Chondrocyte (in vitro differentiated cells): ENCODE data around the gene DRC1. TPM values are rescaled to one million over a fixed set of nuclear protein-coding genes. Genes with fewer than 3 reads are reported as not detected.

Source experiments
- DNase-seq: peaks from one replicate; pipeline ENCODE4 v3.0.0; 2021; ENCODE audit warnings: mixed read lengths, low spot score
- H3K27ac Mint-ChIP-seq: one replicate; pipeline ENCODE4 v1.8.0; 2021; ENCODE audit warnings: mild to moderate bottlenecking, moderate library complexity, mixed read lengths; ENCODE audit not compliant: unreplicated experiment
- H3K27me3 Mint-ChIP-seq: 2 replicates; pipeline ENCODE4 v1.8.0; 2021; ENCODE audit warnings: low read depth, mixed read lengths
- H3K36me3 Mint-ChIP-seq: 2 replicates; pipeline ENCODE4 v1.8.0; 2021; ENCODE audit warnings: low read depth, mixed read lengths
- H3K4me1 Mint-ChIP-seq: 2 replicates; pipeline ENCODE4 v1.8.0; 2021; ENCODE audit warnings: low read depth, mild to moderate bottlenecking, mixed read lengths
- H3K4me3 Mint-ChIP-seq: one replicate; pipeline ENCODE4 v1.8.0; 2021; ENCODE audit warnings: mild to moderate bottlenecking, moderate library complexity, mixed read lengths; ENCODE audit not compliant: unreplicated experiment
- H3K9me3 Mint-ChIP-seq: 2 replicates; pipeline ENCODE4 v1.8.0; 2021; ENCODE audit warnings: low read depth, mixed read lengths
- CTCF ChIP-seq: fragments of 200-600 bp; sonication (generic); IDR thresholded peaks from 2 replicates; pipeline ENCODE4 v1.5.0; 2021; ENCODE audit warnings: antibody characterized with exemption, mild to moderate bottlenecking, moderate library complexity
- total RNA-seq: library from RNA; stranded (reverse); gene quantifications from 3 replicates; pipeline ENCODE4 v1.2.1, GENCODE V29; 2021

The DRC1 gene
- total RNA-seq, 1 donor from 2014 or later = 0.17 TPM

GRCh38 chr2:26470601-26471260, 69.0 kb downstream of the DRC1 start:
- no peak for TF ChIP-seq CTCF
- no peak overlapping the region for H3K4me3 Mint-ChIP-seq
- no peaks in the 10 kb centered on the region for H3K4me1 Mint-ChIP-seq

GRCh38 chr2:26471289-26471688, 69.6 kb downstream of the DRC1 start:
- H3K4me1 Mint-ChIP-seq = no peaks in the 10 kb centered on the region
- peaks cover 5% of the 10 kb centered on the region for H3K9me3 Mint-ChIP-seq
- H3K27me3 Mint-ChIP-seq = no peaks in the 10 kb centered on the region
- H3K4me3 Mint-ChIP-seq = no peak overlapping the region
- no peak for DNase-seq
- no peak for TF ChIP-seq CTCF
- peaks cover 1% of the 10 kb centered on the region for H3K36me3 Mint-ChIP-seq
- no peak overlapping the region for H3K27ac Mint-ChIP-seq

More at GRCh38 chr2:26470601-26471260, 69.0 kb downstream of the DRC1 start:
- Mint-ChIP-seq H3K36me3 (peaks cover 1% of the 10 kb centered on the region), H3K27me3 (no peaks in the 10 kb centered on the region), H3K9me3 (peaks cover 5% of the 10 kb centered on the region), H3K27ac (no peak overlapping the region)
- no peak for DNase-seq

GRCh38 chr2:26471766-26472706, 70.3 kb downstream of the DRC1 start:
- Mint-ChIP-seq H3K9me3 (peaks cover 5% of the 10 kb centered on the region), H3K27me3 (no peaks in the 10 kb centered on the region), H3K4me1 (no peaks in the 10 kb centered on the region), H3K4me3 (no peak overlapping the region), H3K27ac (no peak overlapping the region), H3K36me3 (peaks cover 1% of the 10 kb centered on the region)
- no peak for DNase-seq
- peak; percentile 38 for TF ChIP-seq CTCF

GRCh38 chr2:26472821-26473655, 71.3 kb downstream of the DRC1 start:
- Mint-ChIP-seq H3K27ac (no peak overlapping the region), H3K4me3 (no peak overlapping the region)
- no peak for TF ChIP-seq CTCF

GRCh38 chr2:26473796-26474195, 72.1 kb downstream of the DRC1 start:
- Mint-ChIP-seq H3K9me3 (peaks cover 5% of the 10 kb centered on the region), H3K27ac (no peak overlapping the region), H3K4me1 (peaks cover 8% of the 10 kb centered on the region), H3K4me3 (no peak overlapping the region), H3K36me3 (peaks cover 1% of the 10 kb centered on the region), H3K27me3 (peaks cover 2% of the 10 kb centered on the region)
- no peak for TF ChIP-seq CTCF
- no peak for DNase-seq

More at GRCh38 chr2:26472821-26473655, 71.3 kb downstream of the DRC1 start:
- Mint-ChIP-seq H3K36me3 (peaks cover 1% of the 10 kb centered on the region), H3K9me3 (peaks cover 5% of the 10 kb centered on the region), H3K27me3 (peaks cover 2% of the 10 kb centered on the region), H3K4me1 (peaks cover 6% of the 10 kb centered on the region)
- DNase-seq = no peak
